Smooth muscle cell (in vitro differentiated cells): Measurements from ENCODE around the gene MUC4. TPM values are rescaled to one million over a fixed set of nuclear protein-coding genes. Genes with fewer than 3 reads are reported as not detected.
"Not testable (repeated sequence)": the region's sequence is repeated elsewhere in the genome, so short reads cannot be mapped to it uniquely, and the experiment has no call there.

ENCODE experiments used
- DNase-seq: peaks from one replicate; lab custom pipeline; 2025; ENCODE audit not compliant: unreplicated experiment; lab: John Stamatoyannopoulos, UW
- H2AFZ ChIP-seq: fragments of 200-600 bp; sonication (generic); 2 replicates; pipeline ENCODE4 v1.6.0; 2016; ENCODE audit warnings: antibody characterized with exemption, low read depth, mild to moderate bottlenecking
- H3F3A ChIP-seq: fragments of 200-600 bp; sonication (generic); 2 replicates; pipeline ENCODE4 v1.6.0; 2017; ENCODE audit warnings: antibody characterized with exemption, low read depth
- H3K27ac ChIP-seq: fragments of 200-600 bp; sonication (generic); 2 replicates; pipeline ENCODE4 v1.5.1; 2016; ENCODE audit warnings: low read depth, mild to moderate bottlenecking
- H3K27me3 ChIP-seq: fragments of 200-600 bp; sonication (generic); 2 replicates; pipeline ENCODE4 v1.6.1; 2016; ENCODE audit warnings: low read depth, mild to moderate bottlenecking
- H3K36me3 ChIP-seq: fragments of 200-600 bp; sonication (generic); 2 replicates; pipeline ENCODE4 v1.5.1; 2016; ENCODE audit warnings: low read depth
- H3K4me1 ChIP-seq: fragments of 200-600 bp; sonication (generic); 2 replicates; pipeline ENCODE4 v1.5.1; 2016; ENCODE audit warnings: low read depth
- H3K4me2 ChIP-seq: fragments of 200-600 bp; sonication (generic); 2 replicates; pipeline ENCODE4 v1.6.0; 2016; ENCODE audit warnings: mild to moderate bottlenecking
- H3K4me3 ChIP-seq: fragments of 200-600 bp; sonication (generic); 2 replicates; pipeline ENCODE4 v1.5.1; 2016; ENCODE audit warnings: mild to moderate bottlenecking
- H3K79me2 ChIP-seq: fragments of 200-600 bp; sonication (generic); 2 replicates; pipeline ENCODE4 v1.6.0; 2016; ENCODE audit warnings: low read depth, mild to moderate bottlenecking
- H3K9ac ChIP-seq: fragments of 200-600 bp; sonication (generic); 2 replicates; pipeline ENCODE4 v1.6.0; 2016; ENCODE audit warnings: low read depth
- H3K9me3 ChIP-seq: fragments of 200-600 bp; sonication (generic); replicated peaks from 2 replicates; pipeline ENCODE4 v1.5.1; 2016; ENCODE audit warnings: low read depth
- H4K20me1 ChIP-seq: fragments of 200-600 bp; sonication (generic); 2 replicates; pipeline ENCODE4 v1.6.0; 2016; ENCODE audit warnings: low read depth
- WGBS: methylation state at CpG from one replicate; pipeline ENCODE4 v1.1.7; 2016; ENCODE audit warnings: low lambda C conversion rate; 5-methylcytosine and 5-hydroxymethylcytosine counted together
- polyA plus RNA-seq: library from polyadenylated mRNA; unstranded; fragments of >200 nt; fragmentation: Nextera tagmentation; extraction: Ambion mirVana; gene quantifications from 2 replicates; pipeline ENCODE4 v1.2.1, GENCODE V29; 2016
- total RNA-seq: library from RNA; depleted of rRNA; stranded (reverse); fragments of >200 nt; gene quantifications from 2 replicates; pipeline ENCODE4 v1.2.3, GENCODE V29; 2014
- TF ChIP-seq, protein P1 (sequence below): fragments of 200-600 bp; sonication (generic); IDR thresholded peaks from 2 replicates; pipeline ENCODE4 v1.5.1; 2017; ENCODE audit warnings: borderline replicate concordance, mild to moderate bottlenecking, antibody characterized with exemption; ENCODE audit not compliant: insufficient read depth, poor library complexity, severe bottlenecking

The MUC4 gene
- total and polyA plus RNA-seq, 2 experiments from 2014 or later, result not detected

DNA sequence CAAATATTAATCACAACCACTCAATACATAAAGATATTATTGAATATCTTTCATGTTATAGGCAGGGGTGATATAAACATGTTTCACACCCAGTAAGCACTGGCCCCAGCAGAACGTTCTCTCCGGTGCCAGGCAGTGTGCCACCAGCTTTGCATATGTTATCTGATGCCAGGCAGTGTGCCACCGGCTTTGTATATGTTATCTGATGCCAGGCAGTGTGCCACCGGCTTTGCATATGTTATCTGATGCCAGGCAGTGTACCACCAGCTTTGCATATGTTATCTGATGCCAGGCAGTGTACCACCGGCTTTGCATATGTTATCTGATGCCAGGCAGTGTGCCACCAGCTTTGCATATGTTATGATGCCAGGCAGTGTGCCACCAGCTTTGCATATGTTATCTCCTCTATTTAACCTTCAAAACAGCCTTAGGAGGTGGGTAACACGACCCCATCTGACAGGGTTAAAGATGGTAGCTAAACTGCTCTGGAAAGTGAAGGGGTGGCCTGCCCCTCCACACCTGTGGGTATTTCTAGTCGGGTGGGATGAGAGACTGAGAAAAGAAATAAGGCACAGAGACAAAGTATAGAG lies 84.0 kb downstream of the MUC4 start:
- no peaks in the 10 kb centered on the region for H3K27me3 ChIP-seq
- no peaks in the 10 kb centered on the region for H3K79me2 ChIP-seq
- H3K36me3 ChIP-seq, result no peaks in the 10 kb centered on the region
- no peak overlapping the region for H3K4me3 ChIP-seq
- H3F3A ChIP-seq, result no peaks in the 10 kb centered on the region
- TF ChIP-seq, protein P1, sequence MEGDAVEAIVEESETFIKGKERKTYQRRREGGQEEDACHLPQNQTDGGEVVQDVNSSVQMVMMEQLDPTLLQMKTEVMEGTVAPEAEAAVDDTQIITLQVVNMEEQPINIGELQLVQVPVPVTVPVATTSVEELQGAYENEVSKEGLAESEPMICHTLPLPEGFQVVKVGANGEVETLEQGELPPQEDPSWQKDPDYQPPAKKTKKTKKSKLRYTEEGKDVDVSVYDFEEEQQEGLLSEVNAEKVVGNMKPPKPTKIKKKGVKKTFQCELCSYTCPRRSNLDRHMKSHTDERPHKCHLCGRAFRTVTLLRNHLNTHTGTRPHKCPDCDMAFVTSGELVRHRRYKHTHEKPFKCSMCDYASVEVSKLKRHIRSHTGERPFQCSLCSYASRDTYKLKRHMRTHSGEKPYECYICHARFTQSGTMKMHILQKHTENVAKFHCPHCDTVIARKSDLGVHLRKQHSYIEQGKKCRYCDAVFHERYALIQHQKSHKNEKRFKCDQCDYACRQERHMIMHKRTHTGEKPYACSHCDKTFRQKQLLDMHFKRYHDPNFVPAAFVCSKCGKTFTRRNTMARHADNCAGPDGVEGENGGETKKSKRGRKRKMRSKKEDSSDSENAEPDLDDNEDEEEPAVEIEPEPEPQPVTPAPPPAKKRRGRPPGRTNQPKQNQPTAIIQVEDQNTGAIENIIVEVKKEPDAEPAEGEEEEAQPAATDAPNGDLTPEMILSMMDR, result no peak
- no peak overlapping the region for H3K4me2 ChIP-seq
- H3K9ac ChIP-seq, result no peak overlapping the region
- H3K27ac ChIP-seq, result no peak overlapping the region
- no peaks in the 10 kb centered on the region for H3K4me1 ChIP-seq
- no peak overlapping the region for H2AFZ ChIP-seq
- H4K20me1 ChIP-seq, result no peaks in the 10 kb centered on the region
- H3K9me3 ChIP-seq, result no peaks in the 10 kb centered on the region
- DNase-seq, result no peak
- WGBS, result 78% methylated on average over 7 of the region's 7 CpGs

DNA sequence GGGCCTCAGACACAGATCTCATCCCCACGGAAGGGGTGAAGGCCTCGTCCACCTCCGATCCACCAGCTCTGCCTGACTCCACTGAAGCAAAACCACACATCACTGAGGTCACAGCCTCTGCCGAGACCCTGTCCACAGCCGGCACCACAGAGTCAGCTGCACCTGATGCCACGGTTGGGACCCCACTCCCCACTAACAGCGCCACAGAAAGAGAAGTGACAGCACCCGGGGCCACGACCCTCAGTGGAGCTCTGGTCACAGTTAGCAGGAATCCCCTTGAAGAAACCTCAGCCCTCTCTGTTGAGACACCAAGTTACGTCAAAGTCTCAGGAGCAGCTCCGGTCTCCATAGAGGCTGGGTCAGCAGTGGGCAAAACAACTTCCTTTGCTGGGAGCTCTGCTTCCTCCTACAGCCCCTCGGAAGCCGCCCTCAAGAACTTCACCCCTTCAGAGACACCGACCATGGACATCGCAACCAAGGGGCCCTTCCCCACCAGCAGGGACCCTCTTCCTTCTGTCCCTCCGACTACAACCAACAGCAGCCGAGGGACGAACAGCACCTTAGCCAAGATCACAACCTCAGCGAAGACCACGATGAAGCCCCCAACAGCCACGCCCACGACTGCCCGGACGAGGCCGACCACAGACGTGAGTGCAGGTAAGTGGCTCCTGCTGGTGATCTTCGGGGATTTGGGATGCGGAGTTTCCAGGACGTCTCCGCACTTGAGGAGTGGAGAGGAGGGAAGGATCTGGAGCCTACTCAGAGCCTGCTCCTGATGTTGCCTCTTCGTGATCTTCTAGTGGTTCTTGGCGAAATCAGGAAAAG lies 85.6 kb downstream of the MUC4 start:
- not testable (repeated sequence) for H3K9ac ChIP-seq, H3K27me3 ChIP-seq, H4K20me1 ChIP-seq, H3K4me3 ChIP-seq, H3K4me1 ChIP-seq, H3K36me3 ChIP-seq, H3F3A ChIP-seq, H3K4me2 ChIP-seq, DNase-seq, H3K27ac ChIP-seq, H3K79me2 ChIP-seq, H3K9me3 ChIP-seq, H2AFZ ChIP-seq
- 93% methylated on average over 32 of the region's 32 CpGs for WGBS

DNA sequence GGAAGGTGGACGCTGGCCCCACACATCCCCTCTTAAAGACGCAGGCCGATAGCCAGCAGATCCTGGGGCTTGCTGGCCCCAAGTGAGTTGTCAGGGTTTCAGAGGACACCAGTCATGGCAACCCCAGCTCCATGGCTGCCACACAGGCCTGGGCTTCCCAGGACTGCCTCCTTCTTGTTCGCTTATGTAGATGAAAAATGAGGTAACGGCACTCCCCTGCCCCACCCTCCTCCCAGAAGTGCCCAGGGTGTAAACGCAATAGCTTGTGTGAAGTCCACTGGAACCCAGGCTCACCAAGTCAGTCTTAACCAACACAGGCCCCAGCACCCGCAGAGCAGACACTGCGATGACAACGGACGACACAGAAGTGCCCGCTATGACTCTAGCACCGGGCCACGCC lies 87.4 kb downstream of the MUC4 start:
- H3K27me3 ChIP-seq, H4K20me1 ChIP-seq, H3K79me2 ChIP-seq, H2AFZ ChIP-seq, H3F3A ChIP-seq, H3K9ac ChIP-seq, DNase-seq, H3K4me2 ChIP-seq, H3K36me3 ChIP-seq, H3K9me3 ChIP-seq, H3K4me1 ChIP-seq, H3K27ac ChIP-seq, H3K4me3 ChIP-seq: not testable (repeated sequence)
- WGBS, result no CpG with 5 or more reads among the region's 13 CpGs

DNA sequence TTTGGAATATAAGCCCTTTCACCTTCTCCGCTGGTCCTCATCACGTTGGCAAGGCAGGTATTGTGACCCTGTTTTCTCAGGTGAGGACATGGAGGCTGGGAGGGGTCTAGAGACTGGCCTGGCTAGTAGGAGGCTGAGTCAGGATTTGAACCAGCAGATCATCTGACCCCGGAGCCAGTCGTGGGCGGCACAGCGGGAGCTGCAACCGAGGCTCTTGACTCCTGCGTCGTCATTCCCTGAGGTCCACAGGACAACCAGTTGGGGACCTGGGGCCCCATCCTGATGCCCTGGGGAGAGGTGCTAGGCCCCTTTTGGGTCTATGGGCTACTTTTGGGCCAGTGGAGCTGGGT lies 88.8 kb downstream of the MUC4 start:
- H3K27ac ChIP-seq, H3K36me3 ChIP-seq, H3K27me3 ChIP-seq, H3F3A ChIP-seq, H3K4me2 ChIP-seq, H2AFZ ChIP-seq, H3K4me1 ChIP-seq, H3K4me3 ChIP-seq, DNase-seq, H4K20me1 ChIP-seq, H3K9ac ChIP-seq, H3K79me2 ChIP-seq, H3K9me3 ChIP-seq: not testable (repeated sequence)
- 57% methylated on average over 3 of the region's 9 CpGs for WGBS

DNA sequence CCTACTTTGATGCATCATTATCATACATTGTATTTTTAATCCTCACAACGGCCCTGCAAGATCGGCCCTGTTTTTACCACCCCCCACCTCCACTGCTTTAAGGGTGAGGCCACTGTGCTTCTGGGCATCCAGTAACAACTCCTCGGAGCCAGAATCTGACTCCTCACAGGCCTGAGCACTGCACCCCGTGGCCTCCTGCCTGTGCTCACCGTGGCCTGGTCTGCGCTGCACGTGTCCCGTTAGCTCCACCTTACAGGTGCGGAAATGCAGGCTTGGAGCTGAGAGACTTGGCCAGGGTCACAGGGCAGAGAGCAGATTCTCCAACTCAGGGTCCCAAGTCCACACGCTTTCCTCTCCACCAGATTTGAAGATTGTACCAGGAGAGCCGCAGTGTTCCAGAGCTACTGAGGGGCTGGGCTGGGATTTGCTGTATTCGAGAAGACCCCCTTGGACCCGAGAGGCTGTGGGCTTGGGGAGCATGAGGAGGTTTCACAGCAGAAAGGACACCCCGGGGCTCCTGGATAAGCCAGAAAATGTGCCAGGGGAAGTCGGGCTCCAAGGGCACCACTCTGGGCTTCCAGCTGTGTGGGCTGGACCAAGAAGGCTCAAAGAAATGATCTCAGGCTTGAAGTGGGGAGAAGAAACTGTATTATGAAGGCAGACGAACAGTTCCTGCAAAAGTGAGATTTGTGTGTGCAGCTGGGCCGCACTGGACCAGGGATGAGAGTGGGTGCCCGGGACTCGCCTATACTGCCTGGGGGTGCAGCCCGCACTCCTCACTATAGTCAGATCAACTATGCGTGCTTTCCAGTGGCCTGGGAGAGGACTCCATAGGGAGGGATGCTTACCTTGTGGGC lies 89.4 kb downstream of the MUC4 start:
- H3K4me1 ChIP-seq, H3K79me2 ChIP-seq, H3K36me3 ChIP-seq, H2AFZ ChIP-seq, H4K20me1 ChIP-seq, H3K4me3 ChIP-seq, H3K4me2 ChIP-seq, H3F3A ChIP-seq, H3K27ac ChIP-seq, H3K9me3 ChIP-seq, DNase-seq, H3K9ac ChIP-seq: not testable (repeated sequence)
- 96% methylated on average over 17 of the region's 21 CpGs for WGBS
- peaks cover 10% of the 10 kb centered on the region for H3K27me3 ChIP-seq

DNA sequence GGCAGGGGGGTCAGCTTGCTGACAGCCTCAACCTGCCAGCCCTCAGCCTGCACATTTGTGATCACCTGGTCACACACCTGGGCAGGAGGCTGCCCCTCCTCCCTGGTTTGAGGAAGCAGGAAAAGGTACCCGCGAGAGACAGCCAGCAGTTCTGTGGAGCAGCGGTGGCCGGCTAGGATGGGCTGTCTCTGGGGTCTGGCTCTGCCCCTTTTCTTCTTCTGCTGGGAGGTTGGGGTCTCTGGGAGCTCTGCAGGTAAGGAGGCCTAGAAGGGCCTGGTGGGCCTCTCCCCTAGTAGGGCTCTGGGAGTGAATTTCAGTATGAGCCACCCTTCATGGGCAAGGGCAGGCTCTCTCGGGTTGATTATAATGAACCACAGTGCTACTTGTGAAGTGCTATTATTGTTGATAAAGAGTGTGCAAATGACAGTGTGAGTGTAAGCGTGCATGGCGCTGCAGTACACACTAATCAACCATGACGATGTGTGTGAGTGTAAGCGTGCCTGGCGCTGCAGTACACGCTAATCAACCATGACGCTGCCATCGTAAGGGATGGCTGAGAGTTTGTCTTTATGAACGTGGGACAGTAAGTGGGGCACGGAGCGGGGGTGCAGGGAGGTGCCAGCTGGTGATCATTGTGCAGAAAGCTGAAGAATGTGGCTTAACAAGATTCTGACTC lies 90.8 kb downstream of the MUC4 start, which contains the start of gene MUC20:
Gene MUC20, plus strand, starts transcription at position 148 of the 676 bp plus-strand sequence. Its CDS starts 30 bp downstream, at position 178.
- not testable (repeated sequence) for H3K4me1 ChIP-seq, H4K20me1 ChIP-seq, H3K9me3 ChIP-seq, H3K79me2 ChIP-seq, H3K9ac ChIP-seq, DNase-seq, H3K4me3 ChIP-seq, H3K27ac ChIP-seq, H3F3A ChIP-seq, H3K4me2 ChIP-seq, H3K36me3 ChIP-seq, H2AFZ ChIP-seq
- 87% methylated on average over 14 of the region's 16 CpGs for WGBS
- H3K27me3 ChIP-seq, result peaks cover 12% of the 10 kb centered on the region

DNA sequence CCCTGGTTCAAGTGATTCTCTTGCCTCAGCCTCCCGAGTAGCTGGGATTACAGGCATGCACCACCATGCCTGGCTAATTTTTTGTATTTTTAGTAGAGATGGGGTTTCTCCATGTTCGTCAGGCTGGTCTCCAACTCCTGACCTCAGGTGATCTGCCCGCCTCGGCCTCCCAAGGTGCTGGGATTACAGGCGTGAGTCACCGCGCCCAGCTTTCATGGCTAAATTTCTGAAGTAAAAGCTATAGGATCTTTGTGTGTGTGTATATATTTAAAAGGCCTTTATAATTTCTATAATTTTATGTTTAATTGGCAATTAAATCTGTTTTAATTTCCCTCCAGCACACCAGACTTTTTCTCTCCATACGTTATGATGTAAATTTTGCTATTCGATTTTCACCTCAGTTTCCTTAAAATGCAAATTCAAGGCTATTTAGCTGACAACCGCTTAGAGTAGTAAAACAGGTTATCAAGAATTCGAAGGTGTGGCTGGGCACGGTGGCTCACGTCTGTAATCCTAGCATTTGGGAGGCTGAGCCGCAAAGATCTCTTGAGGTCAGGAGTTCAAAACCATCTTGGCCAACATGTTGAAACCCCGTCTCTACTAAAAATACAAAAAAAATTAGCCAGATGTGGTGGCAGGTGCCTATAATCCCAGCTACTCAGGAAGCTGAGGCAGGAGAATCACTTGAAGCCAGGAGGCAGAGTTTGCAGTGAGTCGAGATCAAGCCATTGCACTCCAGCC lies 92.0 kb downstream of the MUC4 start:
- not testable (repeated sequence) for H3K4me2 ChIP-seq, H3K9ac ChIP-seq, H3K27ac ChIP-seq, H2AFZ ChIP-seq, H3K36me3 ChIP-seq, DNase-seq, H3F3A ChIP-seq, H3K4me3 ChIP-seq, H3K79me2 ChIP-seq, H3K4me1 ChIP-seq, H3K9me3 ChIP-seq, H4K20me1 ChIP-seq
- WGBS, result 81% methylated on average over 16 of the region's 16 CpGs
- H3K27me3 ChIP-seq, result peaks cover 12% of the 10 kb centered on the region
